ENCODE measurements around the gene UBXN4.

The UBXN4 gene

DNA sequence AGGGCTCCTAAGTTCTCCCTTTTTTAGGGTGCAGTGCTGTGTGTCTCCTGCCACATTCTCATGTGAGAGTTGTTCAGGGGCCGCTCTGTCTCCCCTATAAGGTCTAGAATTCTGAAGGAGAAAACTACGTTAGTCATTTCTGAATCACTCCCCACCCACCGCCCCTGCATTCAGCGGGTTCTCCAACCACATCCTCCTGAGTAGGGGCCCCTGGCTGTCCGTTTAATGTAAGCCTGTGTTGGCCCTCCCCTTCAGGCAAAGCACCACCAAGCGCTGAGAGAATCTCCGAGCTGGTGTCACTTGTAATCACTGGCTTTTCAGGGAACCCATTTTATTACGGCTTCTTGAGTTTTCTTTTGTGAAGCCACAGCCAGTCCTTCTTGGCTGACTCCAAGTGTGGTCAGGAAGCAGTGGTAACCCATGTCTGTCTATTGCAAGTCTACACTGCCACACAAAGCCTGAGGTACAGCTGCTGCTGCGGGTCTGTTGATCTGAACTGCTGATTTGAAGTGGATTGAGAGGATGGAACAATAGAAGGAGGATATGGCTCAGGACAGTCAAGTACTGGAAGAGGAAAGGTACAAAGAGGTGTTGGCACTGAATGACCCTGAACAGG, 78.5 kb downstream of the UBXN4 start:
- Histone ChIP-seq H3K4me2 (peak overlapping the region; percentile 28), H4K20me1 (no peaks in the 10 kb centered on the region), H3K27ac (peak overlapping the region; percentile 47; the same call in 1 of the 2 replicates), H3K36me3 (peaks cover 7% of the 10 kb centered on the region; the same call in 1 of the 2 replicates), H3K9ac (no peak overlapping the region), H3K9me3 (peaks cover 22% of the 10 kb centered on the region), H3K4me1 (peaks cover 12% of the 10 kb centered on the region), H3K27me3 (no peaks in the 10 kb centered on the region; the same call in 1 of the 2 replicates), H3K4me3 (no peak overlapping the region)
- no peak for TF ChIP-seq Cebpa-rat (IDR thresholded peaks at IDR 0.05)

DNA sequence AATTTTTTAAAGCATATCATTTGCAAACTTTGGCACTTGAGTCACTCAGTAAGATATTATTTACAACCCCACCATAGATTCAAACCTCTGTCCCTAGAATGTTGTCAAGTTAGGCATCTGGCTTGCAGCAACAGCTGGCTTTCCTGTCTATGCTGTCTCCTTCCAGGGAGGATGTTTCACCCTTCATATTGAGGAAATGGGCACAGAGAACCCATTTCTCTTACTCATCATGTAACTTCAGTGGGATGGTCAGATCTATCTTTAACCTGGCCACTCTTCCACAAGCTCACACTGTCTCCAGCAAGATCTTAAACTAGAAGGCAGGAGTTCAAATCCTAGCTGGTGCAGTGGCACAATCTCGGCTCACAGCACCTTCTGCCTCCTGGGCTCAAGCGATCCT, 79.5 kb downstream of the UBXN4 start:
- no peak overlapping the region for H3K4me3 ChIP-seq
- peaks cover 23% of the 10 kb centered on the region for H3K4me1 ChIP-seq
- H4K20me1 ChIP-seq, result no peaks in the 10 kb centered on the region
- H3K9me3 ChIP-seq, result peaks cover 22% of the 10 kb centered on the region
- TF ChIP-seq Cebpa-rat (IDR thresholded peaks at IDR 0.05), result no peak
- H3K9ac ChIP-seq, result no peak overlapping the region
- no peak overlapping the region for H3K27ac ChIP-seq
- H3K36me3 ChIP-seq, result peaks cover 7% of the 10 kb centered on the region; the same call in 1 of the 2 replicates
- no peaks in the 10 kb centered on the region; the same call in 1 of the 2 replicates for H3K27me3 ChIP-seq
- H3K4me2 ChIP-seq, result no peak overlapping the region

GRCh38 chr2:135822855-135823254, 81.2 kb downstream of the UBXN4 start:
- Histone ChIP-seq H3K4me3 (no peak overlapping the region), H4K20me1 (no peaks in the 10 kb centered on the region), H3K36me3 (peaks cover 7% of the 10 kb centered on the region; the same call in 1 of the 2 replicates), H3K9me3 (peaks cover 22% of the 10 kb centered on the region), H3K9ac (no peak overlapping the region), H3K4me1 (peaks cover 28% of the 10 kb centered on the region), H3K27me3 (no peaks in the 10 kb centered on the region), H3K27ac (no peak overlapping the region), H3K4me2 (no peak overlapping the region)
- no peak for TF ChIP-seq Cebpa-rat (IDR thresholded peaks at IDR 0.05)

GRCh38 chr2:135825131-135825530, 83.5 kb downstream of the UBXN4 start:
- no peak for TF ChIP-seq Cebpa-rat (IDR thresholded peaks at IDR 0.05)
- Histone ChIP-seq H3K27ac (peak overlapping the region; percentile 79), H3K9me3 (peaks cover 22% of the 10 kb centered on the region), H3K4me2 (peak overlapping the region; percentile 78), H3K4me3 (no peak overlapping the region), H3K9ac (peak overlapping the region; percentile 61), H3K27me3 (no peaks in the 10 kb centered on the region), H4K20me1 (no peaks in the 10 kb centered on the region), H3K36me3 (peaks cover 7% of the 10 kb centered on the region; the same call in 1 of the 2 replicates), H3K4me1 (peaks cover 23% of the 10 kb centered on the region)

DNA sequence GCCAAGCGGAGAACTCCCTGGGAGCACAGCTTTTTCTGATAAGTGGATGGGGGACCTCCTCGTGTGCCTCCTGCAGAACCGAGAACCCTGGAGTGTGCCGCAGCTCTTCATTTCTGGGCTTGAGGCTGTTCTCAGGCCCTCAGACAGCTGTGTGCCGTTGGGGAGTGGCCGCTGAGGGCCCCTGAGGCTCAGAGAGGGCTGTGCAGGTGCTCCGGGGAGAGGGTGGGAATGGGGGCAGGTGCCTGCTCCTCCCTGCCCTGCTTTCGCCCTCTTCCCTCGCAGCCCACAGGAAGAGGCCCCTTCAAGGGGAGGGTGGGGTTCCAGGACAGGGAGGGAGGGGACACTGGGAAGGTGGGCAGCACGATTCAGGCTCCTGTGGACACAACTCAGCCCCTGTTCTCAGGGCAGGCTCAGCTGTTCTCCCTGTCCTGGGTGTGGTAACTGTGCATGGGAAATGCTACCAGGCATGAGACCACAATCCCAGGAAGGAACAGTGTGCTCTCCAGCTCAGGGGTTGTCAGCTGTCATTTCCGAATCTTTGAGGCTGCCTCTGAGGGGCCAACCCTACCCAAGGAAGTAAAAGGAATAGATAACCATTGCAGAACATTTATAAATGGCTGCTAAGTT, 84.0 kb downstream of the UBXN4 start:
- peaks cover 7% of the 10 kb centered on the region; the same call in 1 of the 2 replicates for H3K36me3 ChIP-seq
- no peak overlapping the region for H3K4me3 ChIP-seq
- no peaks in the 10 kb centered on the region for H3K27me3 ChIP-seq
- H3K4me1 ChIP-seq, result peaks cover 18% of the 10 kb centered on the region
- peak overlapping the region; percentile 79 for H3K27ac ChIP-seq
- TF ChIP-seq Cebpa-rat (IDR thresholded peaks at IDR 0.05), result no peak
- no peaks in the 10 kb centered on the region for H4K20me1 ChIP-seq
- peak overlapping the region; percentile 78 for H3K4me2 ChIP-seq
- peaks cover 22% of the 10 kb centered on the region for H3K9me3 ChIP-seq
- peak overlapping the region; percentile 61 for H3K9ac ChIP-seq

DNA sequence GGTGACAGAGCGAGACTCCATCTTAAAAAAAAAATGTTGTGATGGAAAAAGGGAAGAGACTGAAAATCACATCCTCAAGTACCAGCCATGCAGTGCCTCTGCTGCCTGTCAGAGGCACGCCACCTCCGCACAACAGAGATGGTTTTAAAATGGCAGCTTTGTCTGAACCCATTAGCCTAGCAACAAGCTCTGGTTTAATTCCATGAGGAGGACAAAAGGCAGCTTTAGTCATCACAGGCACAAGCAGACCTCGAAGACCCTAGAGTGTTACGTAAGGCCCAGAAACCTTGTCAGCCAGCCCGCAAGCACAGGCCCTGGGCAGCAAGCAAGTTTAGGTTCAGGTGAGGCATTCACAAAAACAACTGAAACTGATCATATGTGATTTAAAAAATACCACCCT, 84.9 kb downstream of the UBXN4 start:
- Histone ChIP-seq H3K9ac (no peak overlapping the region), H3K27me3 (no peaks in the 10 kb centered on the region), H3K36me3 (peaks cover 7% of the 10 kb centered on the region; the same call in 1 of the 2 replicates), H3K27ac (no peak overlapping the region), H3K9me3 (peaks cover 22% of the 10 kb centered on the region), H3K4me3 (no peak overlapping the region), H4K20me1 (no peaks in the 10 kb centered on the region), H3K4me2 (no peak overlapping the region; the same call in 1 of the 2 replicates), H3K4me1 (peaks cover 18% of the 10 kb centered on the region)
- TF ChIP-seq Cebpa-rat (IDR thresholded peaks at IDR 0.05), result no peak

DNA sequence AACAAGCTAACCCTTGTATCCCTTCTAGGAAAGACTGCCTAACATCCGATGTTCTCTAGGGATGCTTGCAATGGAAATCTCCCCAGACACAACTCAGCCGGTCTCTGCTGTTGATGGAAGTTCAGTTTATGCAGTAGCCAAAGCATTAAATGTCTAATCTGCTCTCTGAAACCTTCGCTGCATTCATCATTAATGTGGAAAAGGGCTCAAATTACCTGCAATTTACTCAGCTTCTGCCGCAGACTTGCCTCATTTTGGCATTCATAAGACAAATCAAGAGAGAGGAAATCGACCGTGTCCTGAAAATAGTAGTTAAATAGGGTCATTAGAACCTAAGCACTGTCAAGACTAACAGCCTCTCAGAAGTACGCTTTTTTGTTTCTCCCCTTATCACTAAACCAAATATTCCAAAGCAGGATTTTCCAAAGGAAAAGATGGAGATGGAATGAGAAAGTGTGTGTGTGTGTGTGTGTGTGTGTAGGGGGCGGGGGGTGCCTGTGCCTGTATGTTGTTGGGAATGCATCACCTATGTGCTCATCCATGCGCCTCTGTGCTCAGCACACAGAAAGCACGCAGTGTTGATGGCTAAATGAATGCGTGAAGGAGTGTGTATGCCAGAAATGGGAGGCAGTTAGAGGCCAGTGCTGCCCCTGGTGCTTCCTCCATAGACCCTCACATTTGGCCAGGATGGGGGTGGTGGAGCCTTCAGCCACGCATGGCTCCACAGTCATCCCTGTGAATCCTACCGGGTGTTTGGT, 87.9 kb downstream of the UBXN4 start:
- Histone ChIP-seq H4K20me1 (no peaks in the 10 kb centered on the region), H3K4me1 (peaks cover 18% of the 10 kb centered on the region), H3K9me3 (no peaks in the 10 kb centered on the region), H3K36me3 (no peaks in the 10 kb centered on the region), H3K4me3 (no peak overlapping the region), H3K4me2 (no peak overlapping the region), H3K27ac (no peak overlapping the region), H3K9ac (no peak overlapping the region), H3K27me3 (no peaks in the 10 kb centered on the region)
- TF ChIP-seq Cebpa-rat (IDR thresholded peaks at IDR 0.05), result no peak

DNA sequence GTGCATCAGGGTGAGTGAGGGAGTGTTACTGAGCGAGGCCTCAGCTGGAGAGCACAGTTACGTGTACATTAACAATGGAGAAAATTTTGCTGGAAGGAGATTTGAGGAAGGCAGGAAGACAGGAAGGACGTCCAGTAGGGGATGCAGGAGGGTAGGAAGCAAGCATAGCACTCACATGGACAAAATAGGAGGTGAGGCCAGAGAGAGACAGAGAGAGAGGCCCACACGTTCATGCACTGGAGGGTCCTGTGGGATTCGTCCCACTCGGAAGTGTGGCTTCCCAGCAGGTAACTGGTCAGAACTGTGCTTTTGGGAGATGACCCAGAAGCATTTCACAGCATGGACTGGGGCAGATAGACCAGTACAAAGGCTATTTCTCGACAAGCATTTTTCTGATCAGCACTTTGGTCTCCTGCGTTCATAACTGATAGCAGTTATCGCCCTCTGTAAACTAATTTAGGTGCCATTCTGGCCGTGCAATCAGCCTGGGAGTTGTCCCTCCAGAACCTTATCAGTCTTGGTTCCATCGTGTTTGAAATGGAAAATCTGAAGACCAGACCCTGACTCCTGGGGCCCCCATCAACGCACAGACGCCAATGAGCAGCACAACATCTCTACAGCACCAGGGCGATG, 89.6 kb downstream of the UBXN4 start:
- H4K20me1 ChIP-seq, result no peaks in the 10 kb centered on the region
- H3K27me3 ChIP-seq, result no peaks in the 10 kb centered on the region
- H3K27ac ChIP-seq, result no peak overlapping the region
- TF ChIP-seq Cebpa-rat (IDR thresholded peaks at IDR 0.05), result no peak
- no peak overlapping the region for H3K4me2 ChIP-seq
- H3K4me1 ChIP-seq, result peaks cover 12% of the 10 kb centered on the region
- no peak overlapping the region for H3K9ac ChIP-seq
- H3K9me3 ChIP-seq, result no peaks in the 10 kb centered on the region
- H3K36me3 ChIP-seq, result no peaks in the 10 kb centered on the region
- no peak overlapping the region for H3K4me3 ChIP-seq

DNA sequence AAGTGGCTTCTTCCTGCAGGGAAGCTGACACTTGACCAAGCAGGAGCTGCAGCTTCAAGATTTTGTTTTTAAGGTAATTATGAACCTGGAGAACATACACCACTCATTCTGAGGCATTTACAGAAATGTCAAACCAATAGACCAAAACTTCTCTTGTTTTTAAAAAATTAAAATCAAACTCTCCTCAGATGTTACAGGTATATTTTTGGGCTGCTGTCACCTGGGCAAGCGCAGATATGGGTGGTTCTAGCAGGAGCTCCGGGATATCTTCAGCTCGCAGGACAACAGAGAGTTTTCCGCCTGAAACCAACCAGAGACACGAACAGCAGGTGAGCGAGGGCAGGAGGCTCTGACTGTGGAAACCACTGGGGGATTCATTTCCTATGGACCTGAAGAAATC, 91.2 kb downstream of the UBXN4 start:
- Histone ChIP-seq H3K9me3 (no peaks in the 10 kb centered on the region), H4K20me1 (no peaks in the 10 kb centered on the region), H3K4me2 (no peak overlapping the region), H3K4me3 (no peak overlapping the region), H3K27me3 (no peaks in the 10 kb centered on the region), H3K9ac (no peak overlapping the region), H3K36me3 (no peaks in the 10 kb centered on the region), H3K4me1 (peaks cover 18% of the 10 kb centered on the region), H3K27ac (no peak overlapping the region)
- no peak for TF ChIP-seq Cebpa-rat (IDR thresholded peaks at IDR 0.05)

All from BLaER1 (cell line).